OCI-LY1 (cell line): ENCODE data around the gene ALDH3B1.

Experiments
- H2AFZ ChIP-seq: fragments of 200-600 bp; sonication (generic), shearing (Covaris generic); 2 replicates; pipeline ENCODE4 v1.6.0; 2014; ENCODE audit warnings: antibody characterized with exemption, mild to moderate bottlenecking, low read length
- H3F3A ChIP-seq: fragments of 200-600 bp; sonication (generic), shearing (Covaris generic); 2 replicates; pipeline ENCODE4 v1.6.0; 2014; ENCODE audit warnings: mild to moderate bottlenecking, antibody characterized with exemption, low read length, moderate library complexity; ENCODE audit not compliant: insufficient read depth
- H3K27ac ChIP-seq: fragments of 200-600 bp; sonication (generic); 2 replicates; pipeline ENCODE4 v1.5.1; 2014; ENCODE audit warnings: low read length, mixed run types, mild to moderate bottlenecking, low read depth; ENCODE audit not compliant: poor library complexity, severe bottlenecking
- H3K27me3 ChIP-seq: fragments of 200-600 bp; sonication (generic); 2 replicates; pipeline ENCODE4 v1.6.0; 2014; ENCODE audit warnings: antibody characterized with exemption, mild to moderate bottlenecking, low read length, moderate library complexity; ENCODE audit not compliant: insufficient read depth
- H3K36me3 ChIP-seq: fragments of 200-600 bp; sonication (generic); 2 replicates; pipeline ENCODE4 v1.6.1; 2014; ENCODE audit warnings: mild to moderate bottlenecking, antibody characterized with exemption, low read length, moderate library complexity, mixed read lengths; ENCODE audit not compliant: insufficient read depth
- H3K4me1 ChIP-seq: fragments of 200-600 bp; sonication (generic); 2 replicates; pipeline ENCODE4 v1.5.1; 2014; ENCODE audit warnings: mild to moderate bottlenecking, low read length, moderate library complexity; ENCODE audit not compliant: insufficient read depth, severe bottlenecking
- H3K4me2 ChIP-seq: fragments of 200-600 bp; sonication (generic), shearing (Covaris generic); 2 replicates; pipeline ENCODE4 v1.6.1; 2014; ENCODE audit warnings: low read length
- H3K4me3 ChIP-seq: fragments of 200-600 bp; sonication (generic); 2 replicates; pipeline ENCODE4 v1.5.1; 2014; ENCODE audit warnings: low read length, low read depth, mild to moderate bottlenecking, mixed read lengths; ENCODE audit not compliant: poor library complexity, severe bottlenecking
- H3K79me2 ChIP-seq: fragments of 200-600 bp; shearing (Covaris generic); 2 replicates; pipeline ENCODE4 v1.6.1; 2016; ENCODE audit warnings: mixed run types, low read length, mixed read lengths; ENCODE audit not compliant: insufficient read depth
- H3K9ac ChIP-seq: fragments of 200-600 bp; sonication (generic), shearing (Covaris generic); 2 replicates; pipeline ENCODE4 v1.6.1; 2014; ENCODE audit warnings: mild to moderate bottlenecking, low read length, mixed read lengths
- H3K9me2 ChIP-seq: fragments of 200-600 bp; sonication (generic), shearing (Covaris generic); 2 replicates; pipeline ENCODE4 v1.6.1; 2014; ENCODE audit warnings: low read depth, mild to moderate bottlenecking, low read length, mixed read lengths
- H3K9me3 ChIP-seq: fragments of 200-600 bp; shearing (Covaris generic); 2 replicates; pipeline ENCODE4 v1.6.1; 2014; ENCODE audit warnings: low read length, mixed read lengths
- H4K20me1 ChIP-seq: fragments of 200-600 bp; sonication (generic), shearing (Covaris generic); 2 replicates; pipeline ENCODE4 v1.6.0; 2016; ENCODE audit warnings: mild to moderate bottlenecking, low read length; ENCODE audit not compliant: insufficient read depth
- CTCF ChIP-seq: fragments of 200-600 bp; sonication (generic), shearing (Covaris generic); IDR thresholded peaks from 2 replicates; pipeline ENCODE4 v1.5.1; 2017; ENCODE audit warnings: mild to moderate bottlenecking, antibody characterized with exemption, low read length, moderate library complexity, mixed read lengths
- EZH2 ChIP-seq: fragments of 200-600 bp; sonication (generic), shearing (Covaris generic); IDR thresholded peaks from 2 replicates; pipeline ENCODE4 v1.8.0; 2017; ENCODE audit warnings: borderline replicate concordance, mixed run types, mild to moderate bottlenecking, antibody characterized with exemption, low read length, moderate library complexity, mixed read lengths

The ALDH3B1 gene

GRCh38 chr11:68077617-68078582 is 67.8 kb downstream of the ALDH3B1 start:
- H3K9me3 ChIP-seq, result no peaks in the 10 kb centered on the region
- H3K9ac ChIP-seq, result no peak overlapping the region
- H3K27ac ChIP-seq, result no peak overlapping the region
- no peaks in the 10 kb centered on the region for H3K9me2 ChIP-seq
- no peaks in the 10 kb centered on the region for H3K79me2 ChIP-seq
- TF ChIP-seq CTCF, result no peak
- no peak for TF ChIP-seq EZH2
- H3K4me2 ChIP-seq, result no peak overlapping the region
- H4K20me1 ChIP-seq, result no peaks in the 10 kb centered on the region
- no peak overlapping the region for H3K4me3 ChIP-seq
- no peaks in the 10 kb centered on the region; the same call in 1 of the 2 replicates for H3F3A ChIP-seq
- H3K27me3 ChIP-seq, result no peaks in the 10 kb centered on the region
- no peak overlapping the region for H2AFZ ChIP-seq
- H3K36me3 ChIP-seq, result peaks cover 27% of the 10 kb centered on the region
- H3K4me1 ChIP-seq, result peaks cover 7% of the 10 kb centered on the region
